RWPE2 (cell line): ENCODE measurements around the gene NUF2.
"Not testable (repeated sequence)": the region's sequence is repeated elsewhere in the genome, so short reads cannot be mapped to it uniquely, and the experiment has no call there.

Source experiments
- ATAC-seq: fragments of 200-7000 bp; cut with Tn5 transposase; 3 replicates; pipeline ENCODE4 v1.9.1; 2021; ENCODE audit warnings: low read depth
- DNase-seq: peaks from one replicate; pipeline ENCODE4 v3.0.0-alpha.2; 2020; ENCODE audit warnings: low spot score
- H3K27ac ChIP-seq: fragments of 450-650 bp; 2 replicates; pipeline ENCODE4 v1.5.1; 2017; ENCODE audit warnings: mild to moderate bottlenecking; ENCODE audit not compliant: poor library complexity, severe bottlenecking
- H3K27me3 ChIP-seq: fragments of 250-450 bp; sonication (Bioruptor Pico); 2 replicates; pipeline ENCODE4 v1.5.1; 2021; ENCODE audit warnings: mild to moderate bottlenecking, moderate library complexity; ENCODE audit not compliant: insufficient read depth, poor library complexity, severe bottlenecking
- H3K36me3 ChIP-seq: fragments of 250-450 bp; sonication (Bioruptor Pico); 2 replicates; pipeline ENCODE4 v1.5.1; 2020; ENCODE audit warnings: low read depth, mild to moderate bottlenecking, moderate library complexity
- H3K4me1 ChIP-seq: fragments of 250-450 bp; sonication (Bioruptor Pico); 2 replicates; pipeline ENCODE4 v1.5.1; 2021; ENCODE audit warnings: mild to moderate bottlenecking, moderate library complexity; ENCODE audit not compliant: insufficient read depth, poor library complexity, severe bottlenecking
- H3K4me3 ChIP-seq: fragments of 250-450 bp; sonication (Bioruptor Pico); 2 replicates; pipeline ENCODE4 v1.5.1; 2021; ENCODE audit warnings: mild to moderate bottlenecking, moderate library complexity; ENCODE audit not compliant: severe bottlenecking
- H3K9me3 ChIP-seq: fragments of 250-450 bp; sonication (Bioruptor Pico); 2 replicates; pipeline ENCODE4 v1.5.1; 2021; ENCODE audit warnings: mild to moderate bottlenecking, moderate library complexity; ENCODE audit not compliant: severe bottlenecking
- TF ChIP-seq, protein P1 (sequence below): fragments of 450-650 bp; IDR thresholded peaks from one replicate; pipeline ENCODE4 v1.5.1; 2017; ENCODE audit warnings: mild to moderate bottlenecking, moderate library complexity; ENCODE audit not compliant: poor library complexity, severe bottlenecking

Gene NUF2

DNA sequence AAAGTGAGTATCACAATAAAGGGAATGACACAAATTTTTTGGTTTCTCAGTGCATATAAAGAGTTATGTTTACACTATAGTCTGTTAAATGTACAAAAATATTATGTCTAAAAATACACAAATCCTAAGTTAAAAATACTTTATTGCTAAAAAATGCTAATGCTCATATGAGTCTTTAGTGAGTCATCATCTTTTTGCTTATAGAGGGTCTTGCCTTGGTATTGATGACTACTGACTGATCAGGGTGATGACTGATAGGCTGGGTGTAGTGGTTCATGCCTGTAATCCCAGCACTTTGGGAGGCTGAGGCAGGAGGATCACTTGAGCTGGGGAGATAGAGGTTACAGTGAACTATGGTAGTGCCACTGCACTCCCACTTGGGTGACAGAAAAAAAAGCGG lies 12.9 kb upstream of the NUF2 start:
- Histone ChIP-seq H3K27me3 (no peaks in the 10 kb centered on the region), H3K4me1 (peaks cover 6% of the 10 kb centered on the region), H3K4me3 (no peak overlapping the region), H3K36me3 (peaks cover 15% of the 10 kb centered on the region), H3K27ac (no peak overlapping the region), H3K9me3 (no peaks in the 10 kb centered on the region)
- DNase-seq (no peak), ATAC-seq (no peak)
- TF ChIP-seq, protein P1, sequence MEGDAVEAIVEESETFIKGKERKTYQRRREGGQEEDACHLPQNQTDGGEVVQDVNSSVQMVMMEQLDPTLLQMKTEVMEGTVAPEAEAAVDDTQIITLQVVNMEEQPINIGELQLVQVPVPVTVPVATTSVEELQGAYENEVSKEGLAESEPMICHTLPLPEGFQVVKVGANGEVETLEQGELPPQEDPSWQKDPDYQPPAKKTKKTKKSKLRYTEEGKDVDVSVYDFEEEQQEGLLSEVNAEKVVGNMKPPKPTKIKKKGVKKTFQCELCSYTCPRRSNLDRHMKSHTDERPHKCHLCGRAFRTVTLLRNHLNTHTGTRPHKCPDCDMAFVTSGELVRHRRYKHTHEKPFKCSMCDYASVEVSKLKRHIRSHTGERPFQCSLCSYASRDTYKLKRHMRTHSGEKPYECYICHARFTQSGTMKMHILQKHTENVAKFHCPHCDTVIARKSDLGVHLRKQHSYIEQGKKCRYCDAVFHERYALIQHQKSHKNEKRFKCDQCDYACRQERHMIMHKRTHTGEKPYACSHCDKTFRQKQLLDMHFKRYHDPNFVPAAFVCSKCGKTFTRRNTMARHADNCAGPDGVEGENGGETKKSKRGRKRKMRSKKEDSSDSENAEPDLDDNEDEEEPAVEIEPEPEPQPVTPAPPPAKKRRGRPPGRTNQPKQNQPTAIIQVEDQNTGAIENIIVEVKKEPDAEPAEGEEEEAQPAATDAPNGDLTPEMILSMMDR, result no peak

DNA sequence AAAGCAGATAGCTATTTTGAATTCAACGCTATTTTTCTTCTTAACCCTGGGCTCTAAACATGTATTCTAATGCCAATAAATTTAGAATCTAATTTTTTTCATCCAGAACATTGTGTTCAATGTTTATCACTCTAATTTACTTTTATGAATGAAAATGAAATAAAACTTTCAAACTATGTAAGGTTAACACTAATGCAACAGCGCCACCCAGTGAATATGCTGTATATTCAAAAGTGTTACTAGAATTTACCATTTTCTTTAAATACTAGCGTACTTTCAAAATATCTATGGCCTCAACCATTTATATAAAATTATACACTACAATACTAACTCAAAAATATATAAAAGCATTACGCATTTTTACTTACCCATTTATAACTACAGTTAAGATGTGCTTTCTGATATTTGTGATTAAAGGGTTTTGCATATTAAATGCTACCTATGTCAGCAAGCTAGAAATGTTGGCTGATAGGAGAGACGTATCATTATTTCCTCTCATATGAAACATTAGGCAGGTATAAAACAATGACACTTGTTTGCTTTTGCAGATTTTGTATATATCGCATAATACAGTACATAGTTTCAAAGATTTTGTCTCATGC lies 5.9 kb upstream of the NUF2 start:
- TF ChIP-seq, protein P1, result peak; percentile 85
- Histone ChIP-seq H3K9me3 (no peaks in the 10 kb centered on the region), H3K36me3 (peaks cover 42% of the 10 kb centered on the region), H3K27me3 (no peaks in the 10 kb centered on the region), H3K4me1 (no peaks in the 10 kb centered on the region), H3K4me3 (no peak overlapping the region), H3K27ac (no peak overlapping the region)
- ATAC-seq (no peak), DNase-seq (no peak)

DNA sequence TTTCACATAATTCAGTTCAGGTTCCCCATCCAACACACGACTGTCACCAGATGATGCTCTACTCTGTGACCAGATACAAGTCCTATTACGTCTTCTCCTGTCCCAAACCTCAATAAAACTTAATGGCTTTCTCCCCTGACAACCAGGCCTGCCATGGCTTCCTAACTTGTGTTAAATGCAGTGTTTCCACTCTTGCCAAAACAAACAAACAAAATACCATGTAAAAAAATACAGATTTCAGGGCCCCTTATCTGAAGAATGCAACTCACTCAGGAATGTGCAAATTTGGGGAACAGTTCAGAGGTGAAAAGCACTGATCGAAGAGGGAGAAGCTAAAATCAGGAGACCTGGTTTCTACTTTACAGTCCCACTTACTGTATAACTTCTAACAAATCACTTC lies 863 bp upstream of the NUF2 start:
- H3K4me3 ChIP-seq, result peak overlapping the region; percentile 54
- H3K9me3 ChIP-seq, result no peaks in the 10 kb centered on the region
- ATAC-seq (no peak), DNase-seq (no peak)
- TF ChIP-seq, protein P1, result no peak
- peaks cover 34% of the 10 kb centered on the region for H3K36me3 ChIP-seq
- H3K27me3 ChIP-seq, result no peaks in the 10 kb centered on the region
- peak overlapping the region; percentile 66 for H3K27ac ChIP-seq
- no peaks in the 10 kb centered on the region for H3K4me1 ChIP-seq

DNA sequence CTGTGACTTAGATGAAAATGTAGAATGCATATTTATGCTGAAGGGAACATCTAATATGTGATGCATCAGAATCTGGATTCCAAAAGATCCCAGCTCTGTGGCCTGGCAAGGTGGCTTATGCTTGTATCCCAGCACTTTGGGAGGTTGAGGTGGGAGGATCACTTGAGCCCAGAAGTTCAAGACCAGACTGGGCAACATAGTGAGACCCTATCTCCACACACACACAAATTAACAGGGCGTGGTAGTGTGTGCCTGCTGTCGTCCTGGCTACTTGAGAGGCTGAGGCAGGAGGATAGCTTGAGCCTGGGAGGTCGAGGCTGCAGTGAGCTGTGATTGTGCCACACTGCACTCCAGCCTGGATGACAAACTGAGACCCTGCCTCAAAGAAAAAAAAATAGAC lies 1.6 kb downstream of the NUF2 start:
- not testable (repeated sequence) for H3K27ac ChIP-seq, H3K4me1 ChIP-seq, H3K9me3 ChIP-seq, H3K4me3 ChIP-seq, H3K27me3 ChIP-seq, ATAC-seq, DNase-seq
- peaks cover 33% of the 10 kb centered on the region for H3K36me3 ChIP-seq

DNA sequence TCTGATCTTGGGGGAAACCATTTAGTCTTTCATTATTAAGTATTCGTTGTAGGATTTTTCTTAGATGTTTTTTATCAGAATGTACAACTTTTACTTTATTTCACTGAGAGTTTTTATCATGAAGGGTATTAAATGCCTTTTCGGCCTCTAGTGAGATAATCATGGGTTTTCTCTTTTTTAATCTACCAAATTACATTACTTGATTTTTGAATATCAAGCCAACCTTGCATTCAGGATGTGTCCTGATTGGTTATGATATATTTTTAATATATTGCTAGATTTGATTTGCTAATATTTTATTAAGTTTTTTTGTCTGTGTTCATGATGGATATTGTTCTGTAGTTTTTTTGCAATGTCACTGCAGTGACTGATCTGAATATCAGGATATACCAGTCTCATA lies 9.4 kb downstream of the NUF2 start:
- DNase-seq (no peak), ATAC-seq (no peak)
- Histone ChIP-seq H3K4me1 (no peaks in the 10 kb centered on the region), H3K27ac (no peak overlapping the region), H3K36me3 (peaks cover 69% of the 10 kb centered on the region), H3K9me3 (no peaks in the 10 kb centered on the region), H3K27me3 (no peaks in the 10 kb centered on the region), H3K4me3 (no peak overlapping the region)
- TF ChIP-seq, protein P1, result no peak
